SKM-1 treated with dmso at 0.1 percent for 144 hours (cell line): ENCODE data around the gene ZNF862.

ENCODE experiments used
- DNase-seq: peaks from one replicate; lab custom pipeline; 2025; ENCODE audit not compliant: unreplicated experiment; lab: John Stamatoyannopoulos, UW

ZNF862 gene

GRCh38 chr7:149811221-149811620, 27.0 kb upstream of the ZNF862 start:
- no peak for DNase-seq

GRCh38 chr7:149811831-149812490, 26.2 kb upstream of the ZNF862 start:
- DNase-seq = no peak

GRCh38 chr7:149813254-149814035, 24.7 kb upstream of the ZNF862 start:
- no peak for DNase-seq

- DNase-seq = no peak
Measured at GRCh38 chr7:149814494-149814893, 23.7 kb upstream of the ZNF862 start.

- no peak for DNase-seq
Measured at GRCh38 chr7:149815121-149815520, 23.1 kb upstream of the ZNF862 start.

- no peak for DNase-seq
Measured at GRCh38 chr7:149815661-149816266, 22.4 kb upstream of the ZNF862 start.

- no peak for DNase-seq
Measured at GRCh38 chr7:149816267-149816751, 21.9 kb upstream of the ZNF862 start.

- DNase-seq = no peak
Measured at GRCh38 chr7:149816794-149817193, 21.4 kb upstream of the ZNF862 start.

- DNase-seq = no peak
Measured at GRCh38 chr7:149817301-149817771, 20.8 kb upstream of the ZNF862 start.

- DNase-seq = no peak
Measured at GRCh38 chr7:149817836-149818535, 20.2 kb upstream of the ZNF862 start.

- no peak for DNase-seq
Measured at GRCh38 chr7:149818536-149818840, 19.7 kb upstream of the ZNF862 start.

- DNase-seq = no peak
Measured at GRCh38 chr7:149819141-149819960, 18.8 kb upstream of the ZNF862 start.

- DNase-seq = no peak
Measured at GRCh38 chr7:149819961-149820340, 18.2 kb upstream of the ZNF862 start.

GRCh38 chr7:149820622-149821190, 17.5 kb upstream of the ZNF862 start:
- DNase-seq = no peak

GRCh38 chr7:149821191-149822148, 16.7 kb upstream of the ZNF862 start:
- DNase-seq = no peak

- DNase-seq = no peak
Measured at GRCh38 chr7:149822353-149822943, 15.7 kb upstream of the ZNF862 start.

GRCh38 chr7:149823191-149823630, 15.0 kb upstream of the ZNF862 start:
- no peak for DNase-seq

GRCh38 chr7:149823631-149824199, 14.5 kb upstream of the ZNF862 start:
- DNase-seq = no peak
